OCI-LY7 (cell line): Measurements from ENCODE around the gene TGFBR1. TPM values are rescaled to one million over a fixed set of nuclear protein-coding genes. Genes with fewer than 3 reads are reported as not detected.

Source experiments
- BruUV-seq: library from RNA; stranded (reverse); fragments of 400-500 nt; replicated peaks from 2 replicates; lab custom pipeline; 2021; lab: Mats Ljungman, UMichigan
- CTCF ChIA-PET: fragments of 300-600 bp; sonication (Branson Sonifier 250); formaldehyde crosslinking; loops from one replicate; lab custom pipeline; 2022; ENCODE audit warnings: antibody characterized with exemption; ENCODE audit not compliant: unreplicated experiment; lab: Charles Lee
- POLR2A ChIA-PET: fragments of 300-600 bp; sonication (Branson Sonifier 250); formaldehyde crosslinking; loops from one replicate; lab custom pipeline; 2022; ENCODE audit warnings: antibody characterized with exemption; lab: Charles Lee
- DNase-seq: peaks from one replicate; pipeline ENCODE4 v3.0.0-alpha.2; 2015; ENCODE audit warnings: low spot score
- H2AFZ ChIP-seq: fragments of 200-600 bp; sonication (generic), shearing (Covaris generic); 2 replicates; pipeline ENCODE4 v1.6.1; 2014; ENCODE audit warnings: mild to moderate bottlenecking, antibody characterized with exemption, low read length, moderate library complexity
- H3K27ac ChIP-seq: fragments of 200-600 bp; sonication (generic); 2 replicates; pipeline ENCODE4 v1.5.1; 2014; ENCODE audit warnings: mixed run types, low read depth, mild to moderate bottlenecking, moderate library complexity, low read length, inconsistent platforms; ENCODE audit not compliant: poor library complexity, severe bottlenecking
- H3K36me3 ChIP-seq: fragments of 200-600 bp; sonication (generic); 2 replicates; pipeline ENCODE4 v1.6.1; 2014; ENCODE audit warnings: mild to moderate bottlenecking, antibody characterized with exemption, low read length, moderate library complexity, mixed read lengths; ENCODE audit not compliant: insufficient read depth
- H3K4me1 ChIP-seq: fragments of 200-600 bp; sonication (generic); 2 replicates; pipeline ENCODE4 v1.5.1; 2014; ENCODE audit warnings: mild to moderate bottlenecking, low read length; ENCODE audit not compliant: insufficient read depth, poor library complexity, severe bottlenecking
- H3K4me2 ChIP-seq: fragments of 200-600 bp; sonication (generic); 2 replicates; pipeline ENCODE4 v1.6.1; 2014; ENCODE audit warnings: mild to moderate bottlenecking, low read length
- H3K4me3 ChIP-seq: fragments of 200-600 bp; sonication (generic); 2 replicates; pipeline ENCODE4 v1.5.1; 2014; ENCODE audit warnings: mild to moderate bottlenecking, low read depth, low read length; ENCODE audit not compliant: poor library complexity, severe bottlenecking
- H3K79me2 ChIP-seq: fragments of 200-600 bp; sonication (generic); 2 replicates; pipeline ENCODE4 v1.6.1; 2016; ENCODE audit warnings: low read depth, mild to moderate bottlenecking, low read length, moderate library complexity, mixed read lengths; ENCODE audit not compliant: insufficient read depth
- H3K9me2 ChIP-seq: fragments of 200-600 bp; sonication (generic); 2 replicates; pipeline ENCODE4 v1.6.1; 2016; ENCODE audit warnings: mild to moderate bottlenecking, low read length, mixed read lengths; ENCODE audit not compliant: insufficient read depth
- H3K9me3 ChIP-seq: fragments of 200-600 bp; sonication (generic); 2 replicates; pipeline ENCODE4 v1.6.1; 2014; ENCODE audit warnings: mild to moderate bottlenecking, mixed run types, low read length, mixed read lengths
- H4K20me1 ChIP-seq: fragments of 200-600 bp; sonication (generic); 2 replicates; pipeline ENCODE4 v1.6.1; 2014; ENCODE audit warnings: mild to moderate bottlenecking, antibody characterized with exemption, low read length, moderate library complexity, mixed read lengths; ENCODE audit not compliant: insufficient read depth
- CTCF ChIP-seq: fragments of 200-600 bp; sonication (generic); conservative IDR thresholded peaks from 2 replicates; pipeline ENCODE4 v1.5.1; 2014; ENCODE audit warnings: mild to moderate bottlenecking, antibody characterized with exemption, low read length, moderate library complexity, mixed read lengths
- EZH2phosphoT487 ChIP-seq: fragments of 200-600 bp; sonication (generic); IDR thresholded peaks from 2 replicates; pipeline ENCODE4 v1.6.1; 2018; ENCODE audit warnings: low read depth, borderline replicate concordance, mild to moderate bottlenecking, mixed run types, antibody characterized with exemption, low read length, moderate library complexity, mixed read lengths
- intact Hi-C: fragments of 100-400 bp; cut with micrococcal nuclease; formaldehyde crosslinking; loops from one replicate; pipeline ENCODE4 v1.10.0; 2022; ENCODE audit not compliant: unreplicated experiment
- total RNA-seq, 2 experiments: library from RNA; depleted of rRNA in 1 of 2; stranded (reverse); fragments of >200 nt in 1 of 2; shearing (Covaris generic) in 1 of 2; gene quantifications; 2 replicates each; pipeline ENCODE4 v1.2.3, GENCODE V29; 2014 to 2022

TGFBR1 gene
- total RNA-seq, 2 experiments from 2014 or later, result 13.6 to 36.7 TPM

GRCh38 chr9:99154356-99154755 lies 49.4 kb downstream of the TGFBR1 start:
- no peak overlapping the region for H3K27ac ChIP-seq
- no TSS peak for BruUV-seq
- H3K4me3 ChIP-seq, result no peak overlapping the region
- H3K79me2 ChIP-seq, result no peaks in the 10 kb centered on the region
- no peak for TF ChIP-seq CTCF
- no peak for TF ChIP-seq EZH2phosphoT487
- no peak for DNase-seq
- H2AFZ ChIP-seq, result no peak overlapping the region
- no peaks in the 10 kb centered on the region for H4K20me1 ChIP-seq
- no peaks in the 10 kb centered on the region for H3K9me2 ChIP-seq
- H3K4me1 ChIP-seq, result no peaks in the 10 kb centered on the region
- H3K9me3 ChIP-seq, result no peaks in the 10 kb centered on the region
- peaks cover 26% of the 10 kb centered on the region for H3K36me3 ChIP-seq
- CTCF ChIA-PET, result no interaction called here
- no peak overlapping the region for H3K4me2 ChIP-seq
- intact Hi-C loops, result no loop called here
- POLR2A ChIA-PET, result interaction anchor here (0.6 kb wide), 1 partner anchor 13 kb away, joined by 3 read pairs; no protein-coding TSS in a partner anchor

- CTCF ChIA-PET, result no interaction called here
Observed at GRCh38 chr9:99155736-99156135, 50.8 kb downstream of the TGFBR1 start.

More at GRCh38 chr9:99155736-99156135, 50.8 kb downstream of the TGFBR1 start:
- intact Hi-C loops, result loop anchor here (5.0 kb wide), 1 partner anchor 303 kb away; no protein-coding TSS in a partner anchor
- BruUV-seq, result no TSS peak
- DNase-seq, result no peak
- POLR2A ChIA-PET, result interaction anchor here (1.1 kb wide), 1 partner anchor 20 kb away, joined by 3 read pairs; no protein-coding TSS in a partner anchor
- Histone ChIP-seq H3K9me3 (no peaks in the 10 kb centered on the region), H3K4me2 (no peak overlapping the region), H3K79me2 (no peaks in the 10 kb centered on the region), H3K36me3 (peaks cover 14% of the 10 kb centered on the region), H3K4me3 (no peak overlapping the region), H3K4me1 (no peaks in the 10 kb centered on the region), H3K27ac (no peak overlapping the region), H4K20me1 (no peaks in the 10 kb centered on the region), H3K9me2 (no peaks in the 10 kb centered on the region), H2AFZ (no peak overlapping the region)
- no peak for TF ChIP-seq CTCF
- no peak for TF ChIP-seq EZH2phosphoT487
